Gastrocnemius medialis (tissue), 4 donors: ENCODE data around the gene ALOX15.

Source experiments
- POLR2A ChIP-seq, 2 donors: fragments of 450-650 bp; IDR thresholded peaks; one replicate each; pipeline ENCODE4 v1.6.1; 2017; ENCODE audit warnings: antibody characterized with exemption in 2 of 2, mild to moderate bottlenecking in 2 of 2, moderate library complexity in 2 of 2
- TF ChIP-seq, protein P1 (sequence below), 5 experiments: fragments of 450-650 bp in 3 of 5; fragments of 200-600 bp in 2 of 5; sonication (generic) in 2 of 5; IDR thresholded peaks in 4 of 5; conservative IDR thresholded peaks in 1 of 5; 1 replicate in 4 of 5; 2 replicates in 1 of 5; pipeline ENCODE4 v1.5.1; 2016 to 2019; ENCODE audit warnings: antibody characterized with exemption in 5 of 5, mild to moderate bottlenecking in 3 of 5, moderate library complexity in 3 of 5

DNA sequence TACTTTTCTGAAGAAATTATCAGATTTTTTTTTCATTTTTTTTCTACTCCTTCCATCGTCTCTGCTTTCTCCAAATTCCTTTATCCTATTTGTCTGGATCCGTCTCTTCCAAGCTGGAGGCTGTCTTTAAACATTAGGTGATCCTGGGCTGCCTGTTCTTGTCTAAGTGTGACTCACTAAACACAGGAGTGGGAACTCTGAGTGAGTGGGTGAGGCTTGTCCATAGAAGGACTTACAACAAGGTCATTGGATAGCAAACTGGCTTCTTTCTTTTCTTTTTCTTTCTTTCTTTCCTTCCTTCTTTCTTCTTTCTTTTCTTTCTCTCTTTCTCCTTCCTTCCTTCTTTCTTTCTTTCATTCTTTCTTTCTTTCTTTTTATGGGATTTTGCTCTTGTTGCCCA, 18.2 kb downstream of the ALOX15 start:
- TF ChIP-seq, protein P1, sequence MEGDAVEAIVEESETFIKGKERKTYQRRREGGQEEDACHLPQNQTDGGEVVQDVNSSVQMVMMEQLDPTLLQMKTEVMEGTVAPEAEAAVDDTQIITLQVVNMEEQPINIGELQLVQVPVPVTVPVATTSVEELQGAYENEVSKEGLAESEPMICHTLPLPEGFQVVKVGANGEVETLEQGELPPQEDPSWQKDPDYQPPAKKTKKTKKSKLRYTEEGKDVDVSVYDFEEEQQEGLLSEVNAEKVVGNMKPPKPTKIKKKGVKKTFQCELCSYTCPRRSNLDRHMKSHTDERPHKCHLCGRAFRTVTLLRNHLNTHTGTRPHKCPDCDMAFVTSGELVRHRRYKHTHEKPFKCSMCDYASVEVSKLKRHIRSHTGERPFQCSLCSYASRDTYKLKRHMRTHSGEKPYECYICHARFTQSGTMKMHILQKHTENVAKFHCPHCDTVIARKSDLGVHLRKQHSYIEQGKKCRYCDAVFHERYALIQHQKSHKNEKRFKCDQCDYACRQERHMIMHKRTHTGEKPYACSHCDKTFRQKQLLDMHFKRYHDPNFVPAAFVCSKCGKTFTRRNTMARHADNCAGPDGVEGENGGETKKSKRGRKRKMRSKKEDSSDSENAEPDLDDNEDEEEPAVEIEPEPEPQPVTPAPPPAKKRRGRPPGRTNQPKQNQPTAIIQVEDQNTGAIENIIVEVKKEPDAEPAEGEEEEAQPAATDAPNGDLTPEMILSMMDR (IDR thresholded peaks at IDR 0.05 in 4 of 5, conservative IDR thresholded peaks at IDR 0.05 in 1 of 5), result no peak
- no peak for TF ChIP-seq POLR2A (IDR thresholded peaks at IDR 0.05)
